Measurements from ENCODE around the gene CCNY. TPM values are rescaled to one million over a fixed set of nuclear protein-coding genes. Genes with fewer than 3 reads are reported as not detected.
"Not testable (repeated sequence)": the region's sequence is repeated elsewhere in the genome, so short reads cannot be mapped to it uniquely, and the experiment has no call there.

CCNY gene
- polyA plus RNA-seq, 5 donors: 75.0 to 89.0 (median 84.9) TPM

DNA sequence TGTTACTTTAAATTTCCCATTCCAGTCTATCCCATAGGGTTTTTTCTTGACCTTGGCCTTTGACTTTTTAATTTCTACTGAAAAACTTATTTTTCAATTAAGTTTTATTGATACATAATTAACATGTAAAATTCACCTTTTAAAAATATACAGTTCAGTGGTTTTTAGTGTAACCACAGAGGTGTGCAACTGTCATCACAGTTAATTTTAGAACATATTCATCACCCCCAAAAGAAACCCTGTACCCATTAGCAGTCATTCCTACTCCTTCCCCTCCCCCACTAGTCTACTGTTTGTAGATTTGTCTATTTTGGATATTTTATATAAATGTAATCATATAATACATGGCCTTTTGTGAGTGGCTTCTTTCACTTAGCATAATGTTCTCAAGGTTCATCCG, 172.3 kb downstream of the CCNY start:
- DNase-seq: no peak

- no peak for DNase-seq
Measured at GRCh38 chr10:35510891-35511290, 174.6 kb downstream of the CCNY start.

- DNase-seq: no peak
Measured at GRCh38 chr10:35511647-35512046, 175.3 kb downstream of the CCNY start.

DNA sequence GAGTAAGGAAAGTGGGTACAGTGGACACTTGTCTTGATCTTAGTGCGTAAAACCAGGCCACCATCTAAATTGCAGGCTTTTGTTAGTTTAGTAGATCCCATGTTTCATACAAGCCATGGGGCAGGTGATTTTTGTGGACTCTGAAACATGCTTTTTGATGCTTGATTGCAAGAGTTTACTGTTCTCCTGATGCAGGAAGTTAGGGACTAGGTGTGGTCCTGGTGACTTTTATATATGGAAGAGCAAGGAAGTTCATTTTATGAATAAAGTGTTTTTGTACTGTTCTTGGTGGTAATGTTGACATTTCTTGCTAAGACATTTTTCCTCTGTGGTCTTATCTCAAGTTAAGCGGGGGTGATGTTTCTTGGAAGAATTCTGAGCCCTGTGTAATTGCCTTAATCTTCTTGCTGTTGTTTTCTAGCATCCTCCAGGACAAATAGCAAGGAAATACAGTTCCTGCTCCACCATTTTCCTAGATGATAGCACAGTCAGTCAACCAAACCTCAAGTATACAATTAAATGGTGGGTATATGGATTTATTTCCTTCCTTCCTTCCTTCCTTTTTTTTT, 179.9 kb downstream of the CCNY start:
- no peak for DNase-seq

- no peak for DNase-seq
Measured at GRCh38 chr10:35517431-35518181, 181.3 kb downstream of the CCNY start.

GRCh38 chr10:35518187-35518586, 181.9 kb downstream of the CCNY start:
- not testable (repeated sequence) for DNase-seq

DNA sequence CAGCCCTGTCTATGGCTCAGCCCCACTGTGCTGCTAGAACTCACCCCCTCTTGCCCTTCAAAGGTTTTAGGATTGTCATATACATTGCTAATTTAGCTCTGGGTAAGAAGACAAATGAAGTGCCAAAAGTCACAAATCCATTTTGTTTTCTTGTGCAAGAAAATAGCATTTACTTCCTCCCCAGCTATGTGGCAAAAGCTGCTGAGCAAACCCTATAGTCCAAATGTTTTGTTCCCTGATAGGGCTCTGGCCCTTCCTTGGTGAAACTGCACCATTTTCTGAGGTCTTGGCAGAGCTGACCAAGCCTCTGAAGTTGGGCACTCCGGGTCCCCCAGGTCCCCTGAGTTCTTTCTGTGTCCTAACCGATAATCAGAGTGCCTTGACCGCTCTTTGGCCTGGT, 184.7 kb downstream of the CCNY start:
- DNase-seq: no peak

- DNase-seq: no peak
Measured at GRCh38 chr10:35523670-35524225, 187.4 kb downstream of the CCNY start.

GRCh38 chr10:35526746-35527145, 190.4 kb downstream of the CCNY start:
- DNase-seq: no peak

- DNase-seq: no peak
Measured at GRCh38 chr10:35532141-35532540, 195.8 kb downstream of the CCNY start.

DNA sequence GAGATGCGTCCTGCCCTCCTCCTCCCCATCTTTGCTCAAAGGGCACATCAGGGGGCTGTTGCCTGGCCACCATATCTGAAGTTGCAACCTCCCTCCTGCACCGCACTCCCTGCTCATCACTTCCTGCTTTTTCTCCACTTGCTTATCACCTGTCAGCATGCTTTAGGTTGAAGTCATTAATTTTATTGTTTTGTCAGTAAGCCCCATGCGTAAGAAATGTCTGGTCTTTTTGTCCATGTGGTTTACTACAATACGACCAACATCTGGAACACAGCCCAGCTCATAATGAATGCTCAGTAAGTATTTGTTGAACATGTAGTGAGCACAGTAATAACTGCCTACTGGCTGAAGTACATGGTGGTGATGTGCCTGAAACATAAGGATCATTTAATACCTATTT, 197.3 kb downstream of the CCNY start:
- no peak for DNase-seq

- no peak for DNase-seq
Measured at GRCh38 chr10:35535136-35535535, 198.8 kb downstream of the CCNY start.

- DNase-seq: no peak
Measured at GRCh38 chr10:35536789-35537188, 200.5 kb downstream of the CCNY start.

DNA sequence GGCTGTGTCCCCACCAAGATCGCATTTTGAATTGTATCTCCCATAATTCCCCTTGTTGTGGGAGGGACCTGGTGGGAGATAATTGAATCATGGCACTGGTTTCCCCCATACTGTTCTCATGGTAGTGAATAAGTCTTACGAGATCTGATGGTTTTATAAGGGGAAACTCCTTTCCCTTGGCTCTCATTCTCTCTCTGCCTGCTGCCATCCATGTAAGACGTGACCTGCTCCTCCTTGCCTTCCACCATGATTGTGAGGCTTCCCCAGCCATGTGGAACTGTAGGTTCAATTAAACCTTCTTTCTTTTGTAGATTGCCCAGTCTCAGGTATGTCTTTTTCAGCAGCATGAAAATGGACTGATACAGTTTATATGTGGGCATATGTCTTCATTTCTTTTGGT, 201.6 kb downstream of the CCNY start:
- not testable (repeated sequence) for DNase-seq

GRCh38 chr10:35540296-35541164, 204.2 kb downstream of the CCNY start:
- no peak for DNase-seq

DNA sequence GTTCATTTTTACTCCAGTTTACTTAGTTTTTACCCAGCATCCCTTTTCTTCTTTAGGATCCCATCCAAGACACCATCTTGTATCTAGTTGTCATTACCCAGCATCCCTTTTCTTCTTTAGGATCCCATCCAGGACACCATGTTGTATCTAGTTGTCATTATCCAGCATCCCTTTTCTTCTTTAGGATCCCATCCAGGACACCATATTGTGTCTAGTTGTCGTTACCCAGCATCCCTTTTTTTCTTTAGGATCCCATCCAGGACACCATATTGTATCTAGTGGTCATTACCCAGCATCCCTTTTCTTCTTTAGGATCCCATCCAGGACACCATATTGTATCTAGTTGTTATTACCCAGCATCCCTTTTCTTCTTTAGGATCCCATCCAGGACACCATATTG, 205.4 kb downstream of the CCNY start:
- no peak for DNase-seq

- DNase-seq: no peak
Measured at GRCh38 chr10:35542303-35542702, 206.0 kb downstream of the CCNY start.

DNA sequence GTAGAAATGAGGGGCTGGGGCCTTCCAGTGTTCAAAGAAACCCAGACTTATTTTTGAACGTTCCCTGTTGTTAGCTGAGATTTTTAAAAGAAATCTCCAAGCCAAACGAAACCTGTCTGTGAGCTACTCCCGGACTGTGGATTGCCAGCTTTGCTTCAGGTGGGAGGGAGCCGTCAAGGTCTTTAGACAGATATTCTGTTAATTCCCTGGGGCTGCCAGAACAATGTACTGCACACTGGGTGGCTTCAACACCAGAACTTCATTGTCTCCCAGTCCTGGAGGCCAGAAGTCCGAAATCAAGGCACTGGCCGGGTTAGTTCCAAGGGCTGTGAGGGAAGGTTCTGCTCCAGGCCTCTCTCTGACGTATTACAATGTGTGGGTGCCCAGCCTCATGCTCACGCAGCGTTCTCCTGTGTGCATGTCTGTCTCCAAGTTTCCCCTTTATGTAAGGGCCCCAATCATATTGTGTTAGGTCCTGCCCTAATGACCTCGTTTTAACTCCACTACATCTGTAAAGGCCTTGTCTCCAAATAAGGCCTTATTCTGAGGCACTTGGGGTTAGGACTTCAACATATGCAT, 208.9 kb downstream of the CCNY start:
- DNase-seq: no peak

- DNase-seq: no peak
Measured at GRCh38 chr10:35545878-35546590, 209.7 kb downstream of the CCNY start.

DNA sequence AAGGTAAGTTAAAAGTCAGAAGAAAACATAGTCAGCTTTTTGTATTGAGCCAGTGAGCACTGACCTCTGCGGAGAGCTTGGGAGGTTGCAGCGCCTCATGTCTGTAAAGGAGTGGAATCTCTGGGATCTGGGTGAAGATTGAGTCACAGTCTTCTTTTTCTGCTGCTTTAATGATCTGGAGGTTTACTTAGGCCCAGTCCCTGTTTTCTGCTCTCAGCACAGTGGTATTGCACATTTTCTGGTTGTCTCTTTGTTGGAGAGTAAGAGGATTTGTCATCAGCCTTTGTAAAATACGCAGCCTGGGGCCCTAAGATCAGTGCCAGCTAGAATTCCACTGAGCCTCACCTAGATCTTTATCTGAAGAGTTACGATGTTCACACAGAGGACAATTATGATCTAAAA, 210.5 kb downstream of the CCNY start:
- no peak for DNase-seq

DNA sequence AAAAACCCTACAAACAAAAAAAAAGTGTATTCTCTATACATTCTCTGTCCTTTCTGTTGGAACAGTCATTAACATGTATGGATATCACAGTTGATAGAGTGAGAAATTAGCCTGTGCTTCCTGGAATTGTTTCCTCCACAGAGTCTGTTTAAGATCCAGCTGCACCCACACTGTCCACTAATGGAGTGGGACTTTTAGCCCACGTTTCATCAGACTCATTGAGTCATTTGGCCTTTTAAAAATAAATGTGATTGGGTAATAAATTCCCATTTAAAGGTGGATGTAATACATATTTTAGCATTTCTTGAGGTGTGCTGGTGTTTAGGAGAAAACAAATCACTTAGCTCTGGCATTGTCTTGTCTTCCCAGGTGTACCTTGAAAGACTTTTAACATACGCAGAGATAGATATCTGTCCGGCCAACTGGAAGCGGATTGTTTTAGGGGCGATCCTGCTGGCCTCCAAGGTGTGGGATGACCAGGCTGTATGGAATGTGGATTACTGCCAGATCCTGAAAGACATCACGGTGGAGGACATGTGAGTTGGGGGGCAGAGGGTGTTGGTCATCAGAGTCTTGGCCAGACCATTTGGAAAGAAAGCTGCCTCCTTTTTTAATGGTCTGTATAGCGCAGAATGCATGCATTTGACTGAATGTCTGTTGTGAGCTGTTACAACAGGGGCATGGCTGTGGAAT, 216.5 kb downstream of the CCNY start:
- no peak for DNase-seq

Measured in right lung (tissue), 5 donors.